Cerebellar cortex (tissue), 1 donor: Measurements from ENCODE around the gene LANCL2.
"Not testable (repeated sequence)": the region's sequence is repeated elsewhere in the genome, so short reads cannot be mapped to it uniquely, and the experiment has no call there.

Source experiments
- DNase-seq: peaks from one replicate; pipeline ENCODE4 v3.0.0-alpha.2; 2015; ENCODE audit warnings: low spot score

Gene LANCL2

GRCh38 chr7:55362927-55363326, 2.2 kb upstream of the LANCL2 start:
- DNase-seq: no peak

- no peak for DNase-seq
These were observed 1.6 kb upstream of the LANCL2 start for GRCh38 chr7:55363386-55364170.

GRCh38 chr7:55365675-55366460, 731 bp downstream of the LANCL2 start:
- peak; percentile 92 for DNase-seq

- DNase-seq: peak; percentile 28
These were observed 1.4 kb downstream of the LANCL2 start for GRCh38 chr7:55366461-55367070.

- DNase-seq: no peak
These were observed 2.2 kb downstream of the LANCL2 start for GRCh38 chr7:55367283-55367840.

GRCh38 chr7:55369427-55370400, 4.6 kb downstream of the LANCL2 start:
- no peak for DNase-seq

- no peak for DNase-seq
These were observed 9.1 kb downstream of the LANCL2 start for GRCh38 chr7:55374213-55374612.

GRCh38 chr7:55375237-55375636, 10.1 kb downstream of the LANCL2 start:
- no peak for DNase-seq

- no peak for DNase-seq
These were observed 12.2 kb downstream of the LANCL2 start for GRCh38 chr7:55377162-55377817.

GRCh38 chr7:55379285-55379684, 14.1 kb downstream of the LANCL2 start:
- no peak for DNase-seq

GRCh38 chr7:55381189-55381588, 16.1 kb downstream of the LANCL2 start:
- DNase-seq: no peak

- no peak for DNase-seq
These were observed 16.6 kb downstream of the LANCL2 start for GRCh38 chr7:55381696-55382095.

- DNase-seq: no peak
These were observed 17.1 kb downstream of the LANCL2 start for GRCh38 chr7:55382251-55382650.

- no peak for DNase-seq
These were observed 21.4 kb downstream of the LANCL2 start for GRCh38 chr7:55386541-55386940.

GRCh38 chr7:55387062-55387965, 22.2 kb downstream of the LANCL2 start:
- peak; percentile 7 for DNase-seq

GRCh38 chr7:55396233-55396785, 31.2 kb downstream of the LANCL2 start:
- no peak for DNase-seq

GRCh38 chr7:55397617-55398016, 32.5 kb downstream of the LANCL2 start:
- no peak for DNase-seq

- no peak for DNase-seq
These were observed 35.1 kb downstream of the LANCL2 start for GRCh38 chr7:55400191-55400590.

- not testable (repeated sequence) for DNase-seq
These were observed 37.4 kb downstream of the LANCL2 start for GRCh38 chr7:55402506-55402905.
